ENCODE measurements around the gene UNC119.

DNA sequence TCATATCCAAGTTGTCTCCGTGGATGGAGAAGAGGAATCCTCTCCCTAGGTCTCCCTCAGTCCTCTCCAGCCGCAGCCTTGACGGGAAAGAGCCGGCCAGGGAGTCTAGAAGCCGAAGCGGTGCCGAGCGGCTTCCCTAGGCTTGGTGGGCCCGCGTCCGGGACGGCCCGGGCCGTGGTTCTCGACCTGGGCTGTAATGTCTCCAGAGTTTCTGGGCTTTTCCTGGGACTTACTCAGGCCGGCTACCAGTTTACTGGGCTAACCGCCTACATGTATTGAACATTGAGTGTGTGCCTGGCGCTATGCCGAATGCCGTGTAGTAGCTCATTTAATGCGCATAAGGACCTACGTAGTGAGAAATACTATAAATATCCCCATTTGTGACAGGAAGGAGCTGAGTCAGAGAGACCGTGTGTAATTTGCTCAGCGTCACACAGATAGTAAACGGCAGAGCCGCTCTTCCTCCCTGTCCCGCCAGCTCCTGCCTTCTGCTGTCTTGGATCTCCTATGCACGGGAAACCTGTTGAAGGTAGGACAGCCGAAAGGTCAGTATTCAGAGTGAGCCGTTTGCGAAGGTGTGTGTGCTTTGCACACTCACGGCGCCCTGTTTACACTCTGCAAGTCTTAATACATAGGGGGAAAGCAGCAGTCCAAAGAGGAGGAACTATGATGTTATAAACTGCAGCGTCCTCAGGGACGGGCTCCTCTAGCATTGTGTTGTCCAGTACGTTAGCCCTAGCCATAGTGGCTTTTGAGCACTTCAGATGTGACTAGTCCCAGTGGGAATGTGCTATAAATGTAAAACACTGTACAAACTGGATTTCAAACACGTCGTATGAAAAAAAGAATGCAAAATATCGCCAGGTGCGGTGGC is 47.1 kb upstream of the UNC119 start:
- TF ChIP-seq, protein P1, sequence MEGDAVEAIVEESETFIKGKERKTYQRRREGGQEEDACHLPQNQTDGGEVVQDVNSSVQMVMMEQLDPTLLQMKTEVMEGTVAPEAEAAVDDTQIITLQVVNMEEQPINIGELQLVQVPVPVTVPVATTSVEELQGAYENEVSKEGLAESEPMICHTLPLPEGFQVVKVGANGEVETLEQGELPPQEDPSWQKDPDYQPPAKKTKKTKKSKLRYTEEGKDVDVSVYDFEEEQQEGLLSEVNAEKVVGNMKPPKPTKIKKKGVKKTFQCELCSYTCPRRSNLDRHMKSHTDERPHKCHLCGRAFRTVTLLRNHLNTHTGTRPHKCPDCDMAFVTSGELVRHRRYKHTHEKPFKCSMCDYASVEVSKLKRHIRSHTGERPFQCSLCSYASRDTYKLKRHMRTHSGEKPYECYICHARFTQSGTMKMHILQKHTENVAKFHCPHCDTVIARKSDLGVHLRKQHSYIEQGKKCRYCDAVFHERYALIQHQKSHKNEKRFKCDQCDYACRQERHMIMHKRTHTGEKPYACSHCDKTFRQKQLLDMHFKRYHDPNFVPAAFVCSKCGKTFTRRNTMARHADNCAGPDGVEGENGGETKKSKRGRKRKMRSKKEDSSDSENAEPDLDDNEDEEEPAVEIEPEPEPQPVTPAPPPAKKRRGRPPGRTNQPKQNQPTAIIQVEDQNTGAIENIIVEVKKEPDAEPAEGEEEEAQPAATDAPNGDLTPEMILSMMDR (IDR thresholded peaks at IDR 0.05), result no peak
- no peak for TF ChIP-seq EZH2phosphoT487 (IDR thresholded peaks at IDR 0.05)
- no peak for TF ChIP-seq EZH2 (IDR thresholded peaks at IDR 0.05)

Measured in neural progenitor cell (in vitro differentiated cells).